ENCODE results near the gene NELFB.

NELFB gene

DNA sequence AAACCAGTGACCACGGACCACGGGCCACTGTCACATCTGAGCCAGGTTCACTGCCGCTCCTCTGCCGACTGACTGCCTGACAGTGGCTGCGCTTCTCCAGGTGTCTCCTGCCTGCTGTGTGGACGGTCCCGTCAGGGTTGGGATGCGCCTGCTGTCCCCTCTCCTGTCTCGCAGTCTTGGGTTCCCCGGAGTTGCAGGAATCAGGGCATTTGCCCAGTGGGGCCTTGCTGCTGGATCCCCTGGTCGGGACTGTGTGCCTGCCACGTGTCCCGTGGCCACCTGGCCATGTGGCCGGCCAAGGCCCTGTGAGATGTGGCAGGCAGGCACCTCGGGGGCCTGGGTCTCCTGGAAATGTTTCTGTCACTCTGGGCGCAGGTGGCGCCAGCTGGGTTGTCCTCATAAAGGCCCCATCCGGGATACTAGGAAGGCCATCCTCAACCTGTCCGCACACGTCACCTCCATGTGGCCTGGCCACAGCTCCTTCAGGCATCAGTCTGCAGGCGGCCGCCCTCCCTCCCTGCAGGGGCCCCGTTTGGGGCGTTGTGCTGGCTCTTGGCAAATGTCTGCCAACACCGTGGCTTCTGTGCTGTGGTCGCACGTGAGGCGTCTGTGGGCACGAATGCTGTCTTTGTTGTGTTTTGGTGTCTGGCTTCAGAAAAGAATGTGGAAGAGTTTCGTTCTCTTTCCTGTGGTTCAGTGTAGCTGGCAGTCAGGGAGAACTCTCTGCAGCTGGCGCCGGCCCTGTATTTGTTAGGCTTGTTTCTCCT lies 16.0 kb downstream of the NELFB start:
- DNase-seq = no peak

GRCh38 chr9:137271696-137272076 lies 16.6 kb downstream of the NELFB start:
- no peak for DNase-seq

GRCh38 chr9:137272241-137273094 lies 17.3 kb downstream of the NELFB start:
- no peak for DNase-seq

GRCh38 chr9:137273095-137273490 lies 18.0 kb downstream of the NELFB start:
- no peak for DNase-seq

DNA sequence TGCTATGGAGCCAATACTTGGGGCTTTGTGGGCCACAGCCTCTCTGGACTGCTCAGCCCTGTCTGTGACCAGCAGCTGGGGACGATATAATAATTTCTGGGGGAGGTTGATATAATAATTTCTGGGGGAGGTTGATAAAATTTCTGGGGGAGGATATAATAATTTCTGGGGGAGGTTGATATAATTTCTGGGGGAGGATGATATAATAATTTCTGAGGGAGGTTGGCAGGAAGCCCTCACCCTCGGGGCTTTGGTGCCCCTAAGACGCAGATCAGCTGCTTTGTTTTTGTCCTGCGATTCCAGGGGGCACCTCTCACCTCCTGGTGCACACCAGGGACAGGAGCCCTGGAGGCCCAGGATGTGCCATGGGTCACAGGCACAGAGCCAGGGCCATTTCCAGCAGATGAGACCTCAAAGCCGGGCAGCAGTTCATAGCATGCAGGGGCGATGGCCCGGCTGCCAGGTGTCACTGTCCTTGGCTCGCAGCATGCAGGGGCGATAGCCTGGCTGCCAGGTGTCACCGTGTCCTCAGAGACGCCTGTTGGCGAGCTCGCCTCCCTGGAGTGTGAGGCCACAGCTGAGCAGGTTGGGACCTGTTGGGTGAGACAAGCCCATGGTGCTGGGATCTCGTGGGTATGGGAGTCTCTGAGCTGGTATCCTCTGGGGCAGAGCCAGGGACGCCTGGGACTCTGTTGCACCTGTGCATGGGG lies 18.6 kb downstream of the NELFB start:
- DNase-seq = no peak

DNA sequence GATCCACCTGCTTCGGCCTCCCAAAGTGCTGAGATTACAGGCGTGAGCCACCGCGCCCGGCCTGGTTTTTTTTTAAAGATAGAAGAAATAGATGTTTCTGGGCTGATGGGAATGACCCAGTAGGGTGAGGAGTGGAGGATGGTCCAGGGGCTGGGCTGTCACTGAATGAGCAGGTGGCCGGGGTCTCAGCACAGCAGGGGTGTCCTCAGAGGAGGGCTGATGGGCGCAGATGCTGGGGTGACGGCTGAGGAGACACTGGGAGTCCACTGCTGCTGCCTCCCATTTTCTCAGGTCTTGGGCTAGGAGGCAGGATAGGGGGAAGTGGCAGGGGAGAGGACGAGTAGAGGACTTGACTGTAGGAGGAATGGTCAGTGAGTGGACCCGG lies 20.1 kb downstream of the NELFB start:
- DNase-seq = no peak

- no peak for DNase-seq
Measured at GRCh38 chr9:137275588-137276472, 20.7 kb downstream of the NELFB start.

- no peak for DNase-seq
Measured at GRCh38 chr9:137276473-137277328, 21.6 kb downstream of the NELFB start.

DNA sequence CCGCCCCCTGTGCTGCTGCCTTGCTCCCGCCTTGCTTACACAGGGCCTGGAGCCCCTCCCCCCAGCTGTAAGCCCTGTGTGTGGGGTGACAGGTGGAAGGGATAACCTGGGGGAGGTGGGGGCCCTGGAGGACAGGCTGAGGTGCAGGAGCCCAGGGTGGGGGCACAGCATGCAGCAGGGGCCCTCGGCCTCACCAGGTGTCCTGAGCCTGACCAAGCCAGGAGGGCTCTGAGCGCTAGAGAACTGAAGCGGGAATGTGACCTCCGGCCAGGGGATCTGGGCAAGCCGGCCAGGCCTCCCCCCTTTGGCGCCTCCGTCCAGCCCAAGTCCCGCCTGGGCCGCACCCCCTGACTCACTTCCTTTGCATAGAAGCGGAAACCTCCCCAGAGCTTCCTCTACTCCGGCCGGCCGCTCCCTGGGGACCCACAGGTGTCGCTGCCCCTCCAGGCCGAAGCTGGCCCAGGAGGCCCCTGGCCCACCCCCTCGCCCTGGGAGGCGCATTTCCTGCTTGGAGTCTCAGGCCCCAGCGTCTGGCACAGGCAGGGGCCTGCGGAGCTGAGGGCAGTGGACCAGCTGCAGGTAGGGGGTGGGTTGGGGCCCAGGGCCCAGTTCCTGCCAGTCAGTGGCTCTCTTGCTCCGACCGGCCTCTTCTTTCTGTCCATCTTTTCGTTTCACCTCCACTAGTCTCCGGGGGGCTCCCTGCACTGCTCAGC lies 22.4 kb downstream of the NELFB start, which contains the start of gene TOR4A:
Gene TOR4A (plus strand): TSS at position 398 of the 713 bp plus-strand sequence. CDS start 964 bp downstream, outside the sequence.
- peak; percentile 53 to 63 for DNase-seq

- DNase-seq = no peak
Measured at GRCh38 chr9:137278061-137278701, 23.1 kb downstream of the NELFB start.

- DNase-seq = no peak
Measured at GRCh38 chr9:137278721-137279711, 23.9 kb downstream of the NELFB start.

DNA sequence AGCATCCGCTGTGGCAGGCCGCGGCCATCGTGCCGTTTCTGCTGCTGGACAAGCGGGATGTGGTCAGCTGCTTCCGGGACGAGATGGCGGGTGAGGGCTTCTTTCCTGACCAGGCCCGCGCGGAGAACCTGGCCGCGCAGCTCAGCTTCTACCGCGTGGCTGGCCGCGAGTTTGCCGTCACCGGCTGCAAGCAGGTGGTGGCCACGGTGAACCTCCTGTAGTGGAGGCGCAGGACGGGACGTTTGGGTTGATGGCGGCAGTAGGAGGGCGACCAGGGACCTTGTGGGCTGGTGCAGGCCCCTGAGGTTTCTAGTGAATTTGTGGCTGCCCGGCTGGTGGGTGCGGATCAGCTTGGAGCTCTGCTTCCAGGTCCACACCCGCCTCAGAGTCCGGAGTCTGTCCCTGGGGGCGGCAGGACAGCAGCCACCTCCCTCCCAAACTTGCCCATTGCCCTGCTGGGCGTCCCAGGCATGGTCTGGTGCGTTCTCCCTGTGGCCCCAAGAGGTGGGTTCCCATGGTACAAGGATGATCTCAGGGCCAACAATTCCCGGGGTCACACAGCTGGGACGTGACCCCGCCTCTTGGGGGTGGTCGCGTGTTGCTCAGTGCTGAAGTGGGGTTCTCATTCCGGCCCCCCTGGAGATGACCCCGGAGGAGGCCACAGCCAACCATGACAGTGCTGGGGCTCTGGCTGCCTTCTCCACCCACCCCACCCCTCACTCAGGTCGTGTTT lies 24.8 kb downstream of the NELFB start:
- no peak for DNase-seq

DNA sequence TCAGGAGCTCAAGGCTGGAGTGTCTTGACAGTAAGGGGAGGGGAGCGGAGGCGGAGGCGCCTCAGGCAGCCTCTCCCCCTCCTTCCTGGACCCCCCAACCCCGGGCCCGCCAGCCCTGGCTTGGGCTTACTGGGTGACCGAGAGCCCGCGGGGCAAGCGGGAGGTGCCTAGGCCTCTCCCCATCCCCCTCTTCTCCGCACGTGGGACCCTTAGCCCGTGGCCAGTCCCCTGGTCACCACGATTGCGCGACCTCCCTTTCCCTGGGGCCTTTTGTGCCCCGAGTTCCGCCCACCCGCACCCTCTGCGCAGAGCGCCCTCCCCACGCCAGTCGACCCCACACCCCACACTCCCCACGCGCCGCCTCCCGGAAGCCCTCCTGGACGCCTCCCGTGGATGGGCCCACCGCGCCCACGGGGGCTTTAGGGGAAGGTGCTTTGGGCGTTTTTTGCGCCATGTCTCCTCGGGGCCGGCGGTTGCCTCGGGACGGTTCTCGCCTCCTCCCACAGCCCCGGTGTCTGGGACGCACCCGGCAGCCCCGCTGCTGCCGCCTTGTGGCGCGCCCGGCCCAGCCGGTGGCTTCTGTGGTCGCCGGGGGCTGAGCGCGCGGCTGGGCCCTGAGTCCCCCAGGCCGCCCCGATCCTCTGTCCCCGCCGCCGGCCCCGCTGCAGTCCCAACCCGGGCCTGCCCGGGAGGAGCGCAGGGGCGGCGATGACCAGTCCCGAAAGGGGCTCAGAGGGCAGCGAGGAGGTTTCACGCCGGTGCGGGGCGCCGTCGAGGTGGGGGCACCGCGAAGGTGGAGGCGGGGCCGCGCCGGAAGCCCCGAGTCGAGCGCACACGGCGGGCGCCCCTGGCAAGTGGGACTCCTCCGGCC lies 25.6 kb downstream of the NELFB start:
- DNase-seq = no peak

- DNase-seq = no peak
Measured at GRCh38 chr9:137281345-137282116, 26.4 kb downstream of the NELFB start.

- no peak for DNase-seq
Measured at GRCh38 chr9:137286975-137287383, 31.9 kb downstream of the NELFB start.

GRCh38 chr9:137293094-137293481 lies 38.0 kb downstream of the NELFB start:
- DNase-seq = no peak
